OCI-LY3 (cell line): ENCODE results near the gene HEXD.

ENCODE experiments used
- CTCF ChIP-seq: fragments of 200-600, 300-600 bp; sonication (generic); IDR thresholded peaks from 2 replicates; pipeline ENCODE4 v1.5.1; 2014; ENCODE audit warnings: antibody characterized with exemption, low read length, low read depth
- EZH2phosphoT487 ChIP-seq: fragments of 200-600 bp; shearing (Covaris generic); IDR thresholded peaks from 2 replicates; pipeline ENCODE4 v1.6.1; 2018; ENCODE audit warnings: antibody characterized with exemption, mixed run types, low read depth

- TF ChIP-seq CTCF (no peak), EZH2phosphoT487 (no peak)
These were observed 34.0 kb upstream of the HEXD start for GRCh38 chr17:82384051-82384729.
